GM21737 (cell line): ENCODE results near the gene REN.
A peak's percentile ranks its signal among the peaks of the same experiment; 100 is the strongest.

Source experiments
- ATAC-seq: cut with Tn5 transposase; IDR thresholded peaks from one replicate; pipeline ENCODE4 v1.9.1; 2021; ENCODE audit warnings: mild to moderate bottlenecking, moderate library complexity; ENCODE audit not compliant: unreplicated experiment

REN gene

DNA sequence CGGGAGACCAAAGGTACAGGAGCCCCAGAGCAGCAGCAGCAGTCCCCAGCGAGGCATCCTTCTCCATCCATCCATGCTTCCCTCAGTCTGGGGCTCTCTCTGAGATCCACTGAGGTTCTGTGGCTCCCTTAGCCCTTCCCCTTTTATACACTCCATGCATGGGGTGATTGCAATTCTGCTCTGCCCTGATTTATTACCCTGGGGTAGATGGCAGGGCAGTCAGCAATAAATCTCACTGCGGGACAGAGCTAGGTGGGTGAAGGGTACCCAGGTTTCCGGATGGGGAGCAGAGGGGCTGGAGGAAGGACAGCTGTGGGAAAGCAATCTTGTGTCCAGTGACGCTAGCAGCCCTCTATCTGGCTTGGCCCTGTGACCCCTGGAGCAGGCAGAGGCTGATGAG, at the start of gene REN:
TSS of gene REN (minus strand) at position 119 of the 400 bp plus-strand sequence. CDS start at position 75, 44 bp downstream.
- ATAC-seq: no peak

DNA sequence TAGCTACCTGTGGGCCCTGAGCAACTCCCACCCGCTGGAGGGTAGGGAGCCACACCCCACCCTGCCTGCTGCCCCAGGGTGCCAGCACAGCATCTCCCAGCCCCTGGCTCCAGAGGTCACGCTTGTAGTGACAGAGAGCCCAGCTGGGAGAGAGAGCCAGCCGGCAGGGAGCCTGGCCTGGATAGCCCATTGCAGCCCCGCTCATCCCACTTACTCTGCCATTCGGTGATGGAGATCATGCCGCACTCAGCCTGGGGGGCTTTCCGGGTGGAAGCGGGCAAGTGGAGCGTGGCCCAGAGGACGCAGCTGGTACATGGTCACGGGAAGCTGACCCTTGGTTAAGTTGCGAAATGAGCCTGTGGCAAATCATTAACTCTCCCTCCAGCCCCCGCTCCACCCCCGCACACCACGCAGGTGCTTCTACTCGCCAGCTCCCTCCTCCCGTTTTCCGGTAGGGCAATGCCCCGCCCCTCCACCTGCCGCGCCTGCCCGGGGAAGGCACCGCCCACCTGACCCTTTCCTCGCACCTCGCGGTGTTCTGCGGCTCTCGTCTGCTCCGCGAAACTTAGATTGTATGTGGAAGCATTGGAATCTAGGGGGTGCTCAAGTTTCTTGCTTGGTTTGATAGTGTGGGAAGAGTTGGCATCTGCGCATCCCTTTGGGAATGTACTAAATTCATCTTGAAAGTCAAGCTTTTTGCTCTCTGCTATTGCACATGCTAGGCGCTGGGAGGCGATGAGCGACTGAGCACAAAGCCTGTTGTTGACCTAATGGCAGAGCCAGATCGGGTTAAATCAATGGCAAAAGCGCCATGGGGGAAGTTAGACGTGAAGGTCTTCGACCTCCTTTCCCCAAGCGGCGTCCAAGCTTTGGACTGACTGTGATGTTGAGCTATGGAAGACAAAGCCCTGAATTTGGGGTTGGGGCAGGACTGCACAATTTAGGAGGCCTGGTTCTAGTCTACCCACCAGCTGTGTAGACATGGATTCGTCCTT, 47.8 kb upstream of the REN start, which contains the start of gene GOLT1A:
TSS of gene GOLT1A (minus strand) at position 321 of the 995 bp plus-strand sequence. CDS start at position 239, 82 bp downstream.
- ATAC-seq: peak; percentile 70

DNA sequence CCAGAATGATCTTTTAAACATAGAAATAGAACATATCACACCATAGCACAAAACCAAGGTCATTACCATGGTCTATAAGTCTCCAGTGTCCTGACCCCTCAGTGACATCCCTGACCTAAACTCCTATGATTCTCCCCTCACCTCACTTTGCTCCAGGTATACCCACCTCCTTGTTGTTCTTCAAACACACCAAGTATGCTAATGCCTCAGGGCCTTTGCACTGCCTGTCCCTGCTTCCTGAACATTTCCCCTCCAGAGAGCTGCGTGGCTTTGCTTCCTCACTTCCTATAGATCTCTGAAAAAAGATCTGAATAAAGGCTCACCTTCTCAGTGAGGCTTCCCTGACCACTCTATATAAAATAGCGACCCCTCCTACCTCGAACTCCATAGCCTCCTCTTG, 46.6 kb upstream of the REN start:
- ATAC-seq: no peak

DNA sequence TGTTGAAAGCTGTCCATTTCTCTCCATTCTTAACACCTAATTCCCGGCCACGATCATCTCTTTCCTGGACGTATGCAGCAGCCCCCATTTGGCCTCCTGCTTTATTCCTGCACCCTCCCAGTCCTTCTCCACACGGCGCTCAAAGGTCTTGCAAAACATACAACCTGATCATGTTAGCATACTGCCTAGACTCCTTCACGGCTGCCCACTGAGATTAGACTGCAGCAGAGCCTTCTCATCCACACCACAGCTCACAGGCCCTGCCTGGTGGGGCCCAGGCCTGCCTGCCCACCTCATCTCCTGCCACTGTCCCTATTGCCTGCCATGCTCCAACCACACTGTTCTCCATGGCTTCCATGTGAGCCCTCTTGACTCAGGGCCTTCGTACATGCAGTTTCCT, 44.9 kb upstream of the REN start:
- no peak for ATAC-seq

DNA sequence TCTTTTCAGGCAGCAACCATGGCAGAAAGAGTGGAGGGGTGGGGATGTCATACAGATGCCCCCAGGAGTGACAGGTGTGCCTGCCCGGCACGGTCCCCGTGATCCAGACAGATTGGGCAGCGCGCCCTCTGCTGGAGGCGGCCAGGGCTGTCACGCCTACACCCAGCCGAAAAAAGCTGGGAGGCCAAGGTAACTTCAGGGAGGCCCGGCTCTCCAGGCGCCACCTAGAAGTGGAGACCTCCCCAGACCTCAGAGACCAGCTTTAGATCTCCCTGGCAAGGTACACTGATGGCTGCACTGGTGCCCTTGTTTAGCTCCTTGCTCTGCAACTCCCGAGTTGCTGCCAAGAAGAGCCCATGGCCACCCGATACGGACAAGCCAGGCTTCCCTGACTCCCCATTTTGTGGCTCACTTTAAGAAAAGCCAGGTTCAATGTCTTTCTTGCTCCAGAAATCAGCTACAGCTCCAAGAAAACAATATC, 41.0 kb upstream of the REN start:
- ATAC-seq: no peak

DNA sequence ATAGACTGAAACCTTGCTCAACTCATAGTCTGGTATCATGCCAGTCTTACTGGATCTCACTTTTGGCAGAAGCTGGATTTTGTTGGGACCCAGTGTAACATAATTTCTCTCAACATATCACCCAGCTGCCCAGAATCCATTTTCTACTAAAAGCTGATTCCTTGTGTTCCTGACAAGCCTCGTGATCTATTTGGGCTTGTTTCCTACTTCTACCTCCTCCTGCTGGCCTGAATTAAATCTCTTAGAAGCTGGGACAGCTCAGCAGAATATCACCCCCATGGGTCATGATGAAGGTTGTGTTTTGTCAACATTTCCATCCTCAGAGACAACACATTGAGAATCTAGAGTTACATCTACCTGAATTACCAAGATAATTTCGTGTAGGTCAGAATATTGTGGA, 40.0 kb upstream of the REN start:
- ATAC-seq: no peak

DNA sequence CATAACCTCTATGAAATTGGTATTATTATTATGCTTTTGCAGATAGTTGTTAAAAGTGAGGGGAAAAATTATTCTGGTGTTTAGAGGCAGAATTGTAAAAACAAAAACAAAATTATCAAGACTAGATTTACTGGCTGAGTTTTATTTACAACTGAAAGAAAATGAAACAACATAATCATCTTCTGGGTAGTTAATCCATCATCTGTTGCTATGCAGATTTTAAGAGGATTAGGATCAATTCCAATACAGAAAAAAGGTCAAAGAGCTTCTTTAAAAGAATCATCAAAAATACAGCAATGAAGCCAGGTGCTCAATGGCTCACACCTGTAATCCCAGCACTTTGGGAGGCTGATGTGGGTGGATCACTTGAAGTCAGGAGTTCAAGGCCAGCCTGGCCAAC, 39.3 kb upstream of the REN start:
- no peak for ATAC-seq

DNA sequence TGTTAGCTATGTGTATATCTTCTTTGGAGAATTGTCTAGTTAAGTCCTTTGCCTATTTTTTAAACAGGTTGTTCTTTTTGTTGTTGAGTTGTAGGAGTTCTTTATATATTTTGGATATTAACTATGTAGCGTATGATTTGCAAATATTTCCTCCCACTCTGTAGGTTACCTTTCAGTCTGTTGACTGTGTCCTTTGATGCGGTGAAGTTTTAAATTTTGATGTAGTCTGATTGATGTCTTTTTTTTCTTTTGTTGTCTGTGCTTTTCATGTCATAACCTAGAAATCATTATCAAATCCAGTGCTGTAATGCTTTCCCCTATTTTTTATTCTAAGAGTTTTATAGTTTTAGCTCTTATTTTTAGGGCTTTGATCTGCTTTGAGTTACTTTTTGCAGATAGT, 38.8 kb upstream of the REN start:
- no peak for ATAC-seq

DNA sequence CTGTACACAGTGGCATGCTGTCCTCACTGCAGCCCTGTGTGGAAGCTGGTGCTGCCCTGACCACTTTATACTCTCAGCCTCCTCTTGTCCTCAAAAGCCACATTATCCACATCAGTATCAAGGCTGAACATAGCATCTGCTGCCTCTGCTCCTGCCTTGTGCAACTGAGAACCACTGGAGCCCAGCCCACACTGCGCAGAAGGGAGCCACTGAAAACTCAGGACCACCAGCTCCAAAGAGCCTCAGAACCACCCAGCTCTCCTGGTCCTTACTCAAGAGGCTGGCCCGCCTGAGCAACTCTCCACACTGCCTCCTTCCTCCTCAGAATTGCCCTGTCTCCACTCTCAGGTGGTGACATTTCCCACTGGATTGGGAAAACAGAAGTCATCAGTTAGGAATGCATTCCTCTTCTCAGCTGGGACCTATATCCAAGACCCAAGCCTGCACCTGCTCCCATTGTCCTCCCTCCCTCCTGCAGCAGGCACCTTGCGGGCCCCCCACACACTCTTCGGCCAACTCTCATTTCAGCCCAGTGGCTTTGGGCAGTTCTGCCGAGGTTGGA, 37.1 kb upstream of the REN start:
- ATAC-seq: no peak

DNA sequence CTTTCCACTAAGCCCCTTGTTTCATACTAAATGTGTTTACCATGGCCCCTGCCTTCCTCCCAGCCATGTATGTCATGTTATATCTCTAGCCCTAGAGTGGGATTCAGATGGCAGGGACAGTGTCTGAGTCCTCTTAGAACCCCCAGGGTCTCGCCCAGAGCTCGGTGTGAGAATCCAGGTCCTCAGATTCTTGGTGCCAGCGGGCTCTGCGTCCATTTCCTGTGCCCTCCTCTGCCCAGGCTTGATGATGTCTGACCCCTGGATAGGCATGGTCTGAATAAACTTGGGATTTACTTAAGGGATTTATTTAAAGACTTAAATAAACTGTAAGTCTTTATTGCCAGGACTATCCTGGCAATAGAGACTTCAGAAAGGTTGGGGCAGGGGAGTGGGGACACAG, 36.3 kb upstream of the REN start:
- no peak for ATAC-seq

DNA sequence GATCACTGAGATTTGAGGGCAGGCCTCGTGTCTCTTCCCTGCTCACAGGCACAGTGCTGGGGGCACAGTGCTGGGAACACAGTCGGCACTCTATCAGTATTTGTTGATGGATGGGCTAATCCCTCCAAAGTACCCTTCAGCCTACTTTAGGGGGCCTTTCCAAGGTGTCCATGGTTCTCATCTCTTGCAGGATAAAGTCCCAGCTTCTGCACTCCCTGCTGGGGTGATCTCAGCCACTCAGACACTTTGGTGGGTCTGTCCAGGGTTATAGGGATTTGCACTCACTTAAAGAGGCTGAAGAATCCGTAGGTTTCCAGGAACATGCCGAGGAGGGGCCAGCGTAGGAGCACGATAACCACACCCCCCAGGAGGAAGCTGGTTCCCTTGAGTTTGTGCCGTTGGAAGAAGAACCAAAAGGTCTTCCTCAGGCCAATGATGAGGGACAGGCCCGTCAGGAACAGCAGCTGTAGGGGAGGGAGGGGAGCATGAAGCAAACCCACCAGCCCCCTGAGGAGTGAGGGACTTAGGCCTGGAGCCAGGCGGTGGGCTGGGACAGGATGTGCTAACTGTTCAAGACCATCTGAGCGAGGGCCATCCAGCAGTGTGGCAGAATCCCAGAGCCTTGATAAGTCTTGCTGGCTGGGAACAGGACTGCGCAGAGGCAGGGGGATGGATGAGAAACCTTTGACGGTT, 35.4 kb upstream of the REN start:
- ATAC-seq: no peak

DNA sequence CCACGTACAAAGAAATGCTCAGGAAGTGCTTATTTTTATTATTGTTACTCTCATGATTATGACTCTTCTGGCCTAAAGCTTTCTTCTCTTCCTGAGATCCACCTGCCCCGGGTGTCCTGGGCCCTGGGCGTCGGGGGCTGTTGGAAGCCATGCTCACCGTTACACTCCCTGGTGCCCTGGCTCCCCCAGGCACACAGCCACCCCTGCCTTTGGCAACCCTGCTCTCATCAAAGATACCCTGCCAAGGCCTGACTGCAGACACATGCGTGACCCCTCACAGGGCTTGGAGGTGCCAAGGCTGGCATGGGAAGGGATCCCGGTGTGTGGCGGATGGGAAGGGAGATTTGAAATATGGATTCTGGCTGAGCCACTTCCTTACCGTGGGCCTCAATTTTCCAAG, 33.4 kb upstream of the REN start:
- ATAC-seq: no peak

DNA sequence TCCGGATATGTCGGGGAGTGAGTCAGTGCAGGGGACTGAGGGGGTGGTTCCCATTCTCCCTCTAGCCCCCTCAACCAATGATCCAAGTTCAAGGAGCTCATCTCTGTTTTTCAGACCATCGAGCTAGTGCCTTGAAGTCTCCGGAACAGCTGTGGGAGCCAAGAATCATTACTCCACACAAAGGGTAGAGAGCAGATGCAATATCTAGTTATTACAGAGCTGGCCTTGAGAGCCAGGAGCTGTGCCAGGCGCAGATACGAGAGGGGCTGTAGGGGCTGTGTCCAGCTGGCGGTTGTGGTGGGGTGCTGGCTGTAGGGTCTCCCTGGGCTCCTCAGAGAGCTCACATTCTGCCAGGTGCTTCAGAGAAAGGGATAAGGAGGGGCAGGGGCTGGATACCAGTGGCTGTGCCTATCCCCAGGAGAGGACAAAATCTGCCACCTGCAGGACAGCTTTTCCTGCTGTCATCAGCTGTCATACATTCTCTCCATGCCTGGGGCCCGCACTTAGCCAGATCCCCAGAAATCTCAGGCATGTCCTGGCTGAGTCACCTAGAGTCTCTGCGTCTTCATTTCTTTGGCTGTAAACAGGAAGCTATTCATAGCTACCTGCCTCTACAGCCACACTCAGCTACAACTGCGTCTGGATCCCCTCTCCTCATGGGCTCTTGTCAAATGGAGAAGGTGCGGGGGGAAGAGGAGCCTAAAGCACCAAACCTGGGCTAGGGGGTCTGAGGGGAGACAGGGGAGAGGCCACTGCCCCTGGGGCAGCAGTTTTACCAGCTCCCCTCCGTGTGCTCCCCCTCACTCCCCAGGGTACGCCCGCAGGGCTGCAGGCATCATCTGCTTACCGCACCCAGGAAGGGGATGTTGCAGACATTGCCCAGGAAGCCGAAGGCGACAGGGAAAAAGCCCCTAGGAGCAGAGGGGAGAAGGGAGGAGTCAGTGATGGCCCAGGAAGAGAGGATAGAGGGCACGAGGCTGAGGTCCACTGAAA, 32.5 kb upstream of the REN start:
- ATAC-seq: no peak

DNA sequence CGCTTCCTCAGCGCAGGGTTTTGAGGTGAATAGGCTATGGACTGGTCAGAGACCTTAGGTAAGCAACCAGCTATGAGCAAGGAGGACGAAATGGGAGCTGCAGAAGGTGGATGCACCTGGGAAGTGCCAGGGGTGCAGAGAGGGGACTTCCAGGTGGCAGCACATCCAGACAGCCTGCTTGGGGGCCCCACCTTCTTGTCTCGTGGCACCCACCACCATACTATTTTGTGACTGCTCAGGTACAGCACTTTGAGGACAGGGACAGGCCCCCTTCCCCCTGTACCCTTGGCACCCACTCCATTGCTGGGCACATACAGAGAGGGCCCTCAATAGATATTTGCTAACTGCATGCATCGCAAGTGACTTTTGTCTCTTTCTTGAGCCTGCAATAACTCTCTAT, 30.9 kb upstream of the REN start:
- ATAC-seq: no peak

DNA sequence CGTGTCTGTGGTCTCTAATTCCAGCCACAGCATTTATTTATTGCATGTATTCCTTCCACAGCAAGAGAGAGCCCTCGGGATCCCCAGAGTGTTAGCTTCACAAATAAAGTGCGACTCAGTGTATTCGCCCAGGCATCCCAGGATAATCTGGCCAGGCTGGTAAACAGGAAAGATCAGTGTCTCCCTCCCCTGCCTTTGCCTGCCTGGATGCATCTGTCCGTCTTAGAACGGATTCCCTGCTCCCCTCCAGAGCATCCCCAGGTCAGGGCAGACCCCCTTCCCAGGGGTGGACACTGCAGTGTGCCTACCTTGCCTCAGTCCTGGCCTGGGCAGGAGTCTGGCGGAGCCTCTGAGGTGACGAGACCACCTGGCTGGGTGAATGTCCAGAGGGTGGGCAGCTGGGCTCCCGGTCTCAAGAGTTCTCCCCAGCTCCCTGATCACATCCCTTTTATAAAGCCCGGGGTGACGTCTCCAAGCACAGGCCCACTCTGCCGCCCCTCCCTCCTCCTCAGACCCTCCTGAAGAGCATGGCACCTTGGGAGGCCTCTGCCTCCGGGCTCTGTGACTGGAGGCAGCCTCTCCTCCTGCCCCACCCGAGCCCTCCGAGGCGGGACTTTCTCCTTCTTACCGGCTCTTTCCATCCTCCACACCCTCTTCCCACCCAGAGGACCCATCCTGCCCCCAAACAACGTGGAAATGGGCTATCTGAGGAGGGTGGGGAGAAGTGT, 30.1 kb upstream of the REN start, which contains the start of gene KISS1:
TSS of gene KISS1 (minus strand) at position 424 of the 728 bp plus-strand sequence. CDS start 3,615 bp downstream, outside the sequence.
- ATAC-seq: no peak

DNA sequence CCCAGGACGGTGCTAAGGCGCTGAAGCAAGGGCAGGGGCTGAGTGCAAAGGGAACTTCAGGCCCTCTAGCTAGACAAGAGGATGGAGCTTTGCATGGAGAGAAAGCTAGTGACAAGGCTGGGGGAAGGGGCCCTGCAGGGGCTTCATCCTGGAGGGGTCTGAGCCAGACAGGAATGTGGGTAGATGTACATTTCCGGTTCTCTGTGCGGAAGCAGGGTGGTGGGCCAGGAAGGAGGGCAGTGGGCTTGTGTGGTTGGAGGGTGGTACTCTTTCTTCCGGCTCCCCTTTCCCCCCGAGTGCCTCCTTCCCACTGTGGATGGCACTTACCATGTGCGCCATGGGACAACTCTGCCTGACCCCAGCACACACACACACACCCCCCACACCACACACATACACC, 28.6 kb upstream of the REN start:
- no peak for ATAC-seq

DNA sequence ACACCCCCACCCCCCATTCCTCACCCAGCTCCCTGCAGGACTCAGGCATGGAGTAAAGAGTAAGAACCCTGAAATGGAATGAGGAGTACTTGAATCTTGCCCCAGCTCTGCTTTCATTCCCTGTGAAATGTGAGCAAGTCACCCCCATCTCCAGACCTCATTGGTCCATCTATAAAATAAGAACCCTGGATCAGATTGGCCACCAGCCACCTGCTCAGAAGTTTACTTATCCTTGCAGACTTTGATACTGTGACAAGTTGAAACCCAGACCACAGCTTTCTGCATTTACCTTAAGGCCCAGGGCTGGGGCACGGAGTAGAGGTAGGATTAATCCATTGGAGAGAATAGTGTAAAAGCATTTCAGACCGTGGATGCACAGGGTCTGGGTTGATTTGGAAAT, 27.9 kb upstream of the REN start:
- ATAC-seq: no peak

DNA sequence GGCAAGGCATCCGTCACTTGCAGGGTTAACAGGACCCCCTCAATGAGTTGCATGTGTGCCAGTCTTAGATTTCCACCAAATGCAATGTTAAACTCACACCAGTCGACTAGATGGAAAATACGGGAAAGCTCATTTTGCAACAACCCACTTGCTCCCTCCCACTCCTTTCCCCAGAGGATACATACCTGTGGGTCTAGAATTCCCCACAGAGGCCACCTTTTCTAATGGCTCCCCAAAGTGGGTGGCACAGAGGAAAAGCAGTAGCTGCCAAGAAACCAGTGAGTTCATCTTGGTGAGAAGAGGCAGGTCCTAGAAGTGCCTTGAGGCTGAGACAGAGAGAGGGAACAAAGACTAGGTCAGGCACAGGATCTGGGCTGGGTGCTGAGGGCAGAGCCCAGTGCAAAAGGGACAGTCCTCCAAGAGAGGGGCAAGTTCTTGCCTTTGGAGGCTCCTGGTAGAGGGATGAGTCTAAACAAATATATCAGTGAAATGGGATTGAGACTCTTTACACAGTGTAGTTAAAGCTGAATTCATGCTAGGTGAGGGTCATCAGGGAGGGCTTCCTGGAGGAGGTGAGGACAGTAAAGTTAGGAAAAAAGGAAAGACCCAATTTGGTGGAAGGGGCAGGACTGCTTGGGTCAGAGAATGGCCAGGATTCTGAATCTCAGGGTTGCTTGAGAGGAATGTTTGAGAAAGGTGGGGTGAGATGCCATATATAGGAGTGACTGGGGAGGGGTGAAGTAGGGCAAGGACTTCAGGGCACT, 26.6 kb upstream of the REN start:
- no peak for ATAC-seq

DNA sequence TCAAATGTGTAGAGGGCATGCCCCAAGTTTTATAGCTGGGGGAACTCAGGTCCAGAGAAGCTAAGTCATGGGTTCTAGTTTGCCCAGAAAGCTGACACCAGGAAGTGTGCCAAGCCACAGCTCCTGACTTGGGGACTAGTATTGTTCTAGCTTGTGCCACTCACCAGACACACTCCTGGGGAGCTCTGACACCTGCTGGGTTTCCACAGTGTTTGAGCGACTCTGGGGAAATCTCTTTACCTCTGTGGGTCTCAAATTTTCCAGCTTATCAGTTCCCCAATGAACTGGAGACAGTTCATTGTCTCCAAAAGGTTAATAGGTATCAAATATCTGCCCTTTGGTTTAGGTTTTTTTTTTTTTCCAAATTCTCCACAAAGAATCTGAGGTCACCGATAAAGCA, 25.9 kb upstream of the REN start:
- ATAC-seq: no peak
